WI38 (cell line): ENCODE data around the gene TUNAR.

Experiments
- H3K4me3 ChIP-seq: 2 replicates; pipeline ENCODE4 v1.5.1; 2011; ENCODE audit warnings: low read depth, mild to moderate bottlenecking, control low read depth, low read length
- CTCF ChIP-seq: IDR thresholded peaks from 2 replicates; pipeline ENCODE4 v1.5.1; 2012; ENCODE audit warnings: low read depth, mild to moderate bottlenecking, control low read depth, low read length

The TUNAR gene

GRCh38 chr14:95931384-95931783, 54.8 kb downstream of the TUNAR start:
- H3K4me3 ChIP-seq: no peak overlapping the region
- TF ChIP-seq CTCF: no peak

GRCh38 chr14:95935228-95935822, 58.7 kb downstream of the TUNAR start:
- TF ChIP-seq CTCF: no peak
- no peak overlapping the region for H3K4me3 ChIP-seq

GRCh38 chr14:95936041-95936440, 59.4 kb downstream of the TUNAR start:
- TF ChIP-seq CTCF: no peak
- no peak overlapping the region for H3K4me3 ChIP-seq

GRCh38 chr14:95939335-95939734, 62.7 kb downstream of the TUNAR start:
- no peak for TF ChIP-seq CTCF
- no peak overlapping the region for H3K4me3 ChIP-seq

- H3K4me3 ChIP-seq: no peak overlapping the region
- TF ChIP-seq CTCF: no peak
Observed at GRCh38 chr14:95941897-95942296, 65.3 kb downstream of the TUNAR start.

GRCh38 chr14:95943699-95944098, 67.1 kb downstream of the TUNAR start:
- H3K4me3 ChIP-seq: no peak overlapping the region
- TF ChIP-seq CTCF: no peak

GRCh38 chr14:95944462-95944861, 67.8 kb downstream of the TUNAR start:
- TF ChIP-seq CTCF: no peak
- H3K4me3 ChIP-seq: no peak overlapping the region
